HUES64 (cell line): ENCODE results near the gene PSMC3.

Experiments used
- H3K27ac ChIP-seq: 2 replicates; pipeline ENCODE4 v1.7.0; 2013; ENCODE audit warnings: low read depth, low read length, inconsistent platforms
- H3K27me3 ChIP-seq: 2 replicates; pipeline ENCODE4 v1.6.1; 2013; ENCODE audit warnings: mild to moderate bottlenecking, low read length; ENCODE audit not compliant: insufficient read depth
- H3K36me3 ChIP-seq: 2 replicates; pipeline ENCODE4 v1.6.1; 2013; ENCODE audit warnings: mild to moderate bottlenecking, low read length; ENCODE audit not compliant: insufficient read depth
- H3K4me1 ChIP-seq: 2 replicates; pipeline ENCODE4 v1.6.1; 2013; ENCODE audit warnings: mild to moderate bottlenecking, low read length, moderate library complexity; ENCODE audit not compliant: insufficient read depth
- H3K4me3 ChIP-seq: 2 replicates; pipeline ENCODE4 v1.5.1; 2013; ENCODE audit warnings: mild to moderate bottlenecking, low read length, moderate library complexity
- H3K9ac ChIP-seq: 2 replicates; pipeline ENCODE4 v1.6.1; 2013; ENCODE audit warnings: mild to moderate bottlenecking, low read depth, low read length
- H3K9me3 ChIP-seq: 2 replicates; pipeline ENCODE4 v1.6.1; 2013; ENCODE audit warnings: low read depth, low read length; ENCODE audit not compliant: insufficient read depth
- WGBS: fragments of 150-250, 120-280 bp; methylation state at CpG from one replicate; pipeline ENCODE4 v1.1.7; 2013; ENCODE audit warnings: missing lambda C conversion rate; 5-methylcytosine and 5-hydroxymethylcytosine counted together

PSMC3 gene

DNA sequence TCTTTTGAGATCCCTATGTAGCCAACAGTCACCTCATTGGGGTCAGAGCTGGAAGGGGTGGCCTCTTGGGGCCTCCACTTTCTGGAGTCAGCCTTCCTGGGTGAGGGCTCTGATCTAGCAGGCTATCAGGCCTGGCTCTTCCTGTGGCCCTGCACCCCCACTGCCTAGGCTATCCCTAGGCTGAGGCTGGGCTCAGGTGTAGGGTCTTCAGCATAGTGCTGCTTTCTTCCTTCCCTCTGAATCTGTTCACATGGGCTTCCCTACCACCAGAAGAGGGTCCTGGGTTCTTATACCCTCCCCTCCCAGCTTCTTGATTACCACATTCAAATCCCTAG lies 47.4 kb downstream of the PSMC3 start:
- Histone ChIP-seq H3K4me1 (peaks cover 7% of the 10 kb centered on the region; the same call in 1 of the 2 replicates), H3K9me3 (no peaks in the 10 kb centered on the region), H3K36me3 (no peaks in the 10 kb centered on the region), H3K4me3 (no peak overlapping the region), H3K27me3 (no peaks in the 10 kb centered on the region), H3K9ac (no peak overlapping the region), H3K27ac (no peak overlapping the region)

DNA sequence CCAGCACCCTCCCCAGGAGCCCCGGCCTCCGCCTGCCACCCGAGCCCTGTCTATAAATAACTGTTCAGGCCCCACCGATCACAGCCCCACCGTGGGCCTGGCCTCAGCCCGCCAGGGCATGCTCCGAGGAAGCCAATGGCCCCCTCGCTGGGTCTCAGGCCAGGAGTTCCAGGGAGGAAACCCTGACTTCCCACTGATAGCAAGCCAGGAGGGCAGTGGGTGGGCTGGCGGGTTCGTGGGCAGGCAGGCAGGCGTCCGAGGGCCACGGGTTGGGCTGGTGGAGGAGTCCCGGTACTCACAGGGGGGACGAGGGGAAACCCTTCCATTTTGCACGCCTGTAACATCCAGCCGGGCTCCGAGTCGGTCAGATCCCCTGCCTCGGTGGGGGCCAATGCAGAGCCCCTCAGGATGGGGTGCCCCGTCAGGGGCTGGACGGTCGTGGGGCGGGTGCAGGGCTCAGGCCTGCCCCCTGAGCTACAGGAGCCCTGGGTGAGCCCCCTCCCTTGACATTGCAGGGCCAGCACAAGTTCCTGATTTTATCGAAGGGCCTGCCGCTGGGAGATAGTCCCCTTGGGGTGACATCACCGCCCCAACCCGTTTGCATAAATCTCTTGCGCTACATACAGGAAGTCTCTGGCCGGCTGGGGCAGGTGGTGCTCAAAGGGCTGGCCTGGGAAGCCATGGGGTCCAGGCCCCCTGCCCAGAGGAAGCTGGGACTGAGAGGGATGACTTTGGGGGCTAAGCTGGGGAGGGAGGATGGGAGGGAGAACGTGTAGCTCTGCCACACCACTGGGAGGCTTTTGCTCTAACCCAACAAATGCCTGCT lies 48.0 kb downstream of the PSMC3 start, which contains the start of gene SPI1:
TSS of gene SPI1 (minus strand) at position 538 of the 826 bp plus-strand sequence. CDS start at position 344, 194 bp downstream.
- H3K4me1 ChIP-seq, result peaks cover 7% of the 10 kb centered on the region; the same call in 1 of the 2 replicates
- no peak within 1 kb of the TSS for H3K27ac ChIP-seq
- no peak within 1 kb of the TSS for H3K4me3 ChIP-seq

GRCh38 chr11:47377571-47378009 lies 48.6 kb downstream of the PSMC3 start:
- Histone ChIP-seq H3K27me3 (no peaks in the 10 kb centered on the region), H3K9ac (no peak overlapping the region), H3K4me1 (peaks cover 7% of the 10 kb centered on the region; the same call in 1 of the 2 replicates), H3K27ac (no peak overlapping the region), H3K9me3 (no peaks in the 10 kb centered on the region), H3K4me3 (no peak overlapping the region), H3K36me3 (no peaks in the 10 kb centered on the region)
- 90% methylated on average over 5 of the region's 5 CpGs for WGBS

More for the DNA sequence above, 48.0 kb downstream of the PSMC3 start, which contains the start of gene SPI1:
- no peaks in the 10 kb centered on the region for H3K36me3 ChIP-seq
- no peaks in the 10 kb centered on the region for H3K9me3 ChIP-seq
- 82% methylated on average over 31 of the region's 31 CpGs for WGBS
- no peaks in the 10 kb centered on the region for H3K27me3 ChIP-seq
- H3K9ac ChIP-seq, result no peak within 1 kb of the TSS; the same call in 1 of the 2 replicates

DNA sequence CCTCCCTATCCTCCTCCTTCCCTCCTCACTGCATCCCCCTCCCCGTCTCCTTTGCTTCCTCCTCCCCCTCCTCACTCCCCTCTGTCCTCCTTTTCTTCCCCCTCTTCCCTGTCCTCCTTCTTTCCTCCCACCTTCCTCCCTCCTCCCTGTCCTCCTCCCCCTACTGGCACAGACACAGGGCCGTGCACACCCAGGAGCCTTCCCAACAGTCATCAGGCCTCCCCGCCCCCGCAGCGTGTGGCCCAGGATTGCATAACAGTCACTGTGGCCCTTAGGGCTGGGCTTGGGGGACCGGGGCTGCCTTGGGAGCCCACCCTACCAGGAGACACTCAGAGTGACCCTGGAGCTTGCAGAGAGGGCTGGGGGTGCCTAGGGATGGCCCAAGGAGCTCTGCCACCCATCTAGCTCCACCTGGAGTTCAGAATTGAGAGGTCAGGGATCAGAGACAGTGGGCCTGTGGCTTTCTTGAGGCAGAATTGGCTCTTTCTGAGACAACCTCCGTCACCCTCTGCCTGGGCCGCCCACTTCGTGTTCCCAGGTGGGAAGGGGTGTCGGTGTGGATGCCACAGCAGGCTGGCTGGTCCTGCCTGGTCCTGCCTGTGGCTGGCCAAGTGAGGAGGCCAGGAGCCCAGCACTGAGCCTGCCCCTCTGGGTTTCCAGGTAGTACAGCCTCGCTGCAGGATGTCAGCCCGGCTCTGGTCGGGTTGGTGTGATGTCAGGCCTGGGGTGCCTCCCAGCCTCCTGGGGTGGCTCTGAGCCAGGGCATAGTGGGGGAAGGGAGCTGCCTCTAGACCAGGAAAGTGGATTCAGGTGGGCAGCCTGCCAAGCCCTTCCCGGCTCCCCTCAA lies 49.5 kb downstream of the PSMC3 start:
- H3K9ac ChIP-seq, result no peak overlapping the region
- WGBS, result 72% methylated on average over 14 of the region's 14 CpGs
- peaks cover 7% of the 10 kb centered on the region; the same call in 1 of the 2 replicates for H3K4me1 ChIP-seq

GRCh38 chr11:47376107-47376524 lies 50.1 kb downstream of the PSMC3 start:
- Histone ChIP-seq H3K27me3 (no peaks in the 10 kb centered on the region), H3K36me3 (no peaks in the 10 kb centered on the region), H3K9me3 (no peaks in the 10 kb centered on the region), H3K4me1 (peaks cover 7% of the 10 kb centered on the region; the same call in 1 of the 2 replicates), H3K27ac (no peak overlapping the region), H3K9ac (no peak overlapping the region), H3K4me3 (no peak overlapping the region)
- 86% methylated on average over 8 of the region's 8 CpGs for WGBS

More for the DNA sequence above, 49.5 kb downstream of the PSMC3 start:
- Histone ChIP-seq H3K27me3 (no peaks in the 10 kb centered on the region), H3K4me3 (no peak overlapping the region), H3K9me3 (no peaks in the 10 kb centered on the region), H3K27ac (no peak overlapping the region), H3K36me3 (no peaks in the 10 kb centered on the region)

DNA sequence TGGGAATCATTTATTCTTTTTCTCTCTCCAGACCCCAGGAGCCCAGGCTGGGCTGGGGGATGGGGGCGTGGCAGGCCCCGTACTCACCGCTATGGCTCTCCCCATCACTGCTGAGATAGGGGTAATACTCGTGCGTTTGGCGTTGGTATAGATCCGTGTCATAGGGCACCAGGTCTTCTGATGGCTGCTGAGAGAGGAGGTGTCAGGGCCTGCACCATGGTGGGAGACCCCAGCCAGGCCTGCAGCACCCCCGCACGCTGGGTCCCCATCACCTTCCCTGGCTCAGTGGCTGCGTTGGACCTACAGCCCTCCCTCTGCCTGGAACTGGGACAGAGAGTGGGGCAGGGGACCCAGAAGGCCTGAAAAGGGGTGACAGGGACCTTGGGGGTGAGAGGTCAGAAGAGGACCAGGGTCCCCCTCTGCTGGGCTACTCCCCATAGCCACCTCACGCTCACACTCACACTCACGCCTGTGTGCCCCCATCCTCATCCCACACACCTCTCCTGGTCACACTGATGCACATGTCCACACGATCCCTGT lies 50.6 kb downstream of the PSMC3 start:
- Histone ChIP-seq H3K36me3 (no peaks in the 10 kb centered on the region), H3K9me3 (no peaks in the 10 kb centered on the region), H3K4me3 (no peak overlapping the region), H3K27ac (no peak overlapping the region), H3K27me3 (no peaks in the 10 kb centered on the region), H3K4me1 (peaks cover 7% of the 10 kb centered on the region; the same call in 1 of the 2 replicates), H3K9ac (no peak overlapping the region)
- WGBS, result 91% methylated on average over 13 of the region's 13 CpGs

- Histone ChIP-seq H3K27ac (no peak overlapping the region), H3K27me3 (no peaks in the 10 kb centered on the region), H3K4me3 (no peak overlapping the region), H3K9me3 (no peaks in the 10 kb centered on the region), H3K9ac (no peak overlapping the region), H3K36me3 (no peaks in the 10 kb centered on the region), H3K4me1 (peaks cover 7% of the 10 kb centered on the region; the same call in 1 of the 2 replicates)
- WGBS, result 83% methylated on average over 8 of the region's 8 CpGs
These were observed 51.2 kb downstream of the PSMC3 start for GRCh38 chr11:47375020-47375419.

DNA sequence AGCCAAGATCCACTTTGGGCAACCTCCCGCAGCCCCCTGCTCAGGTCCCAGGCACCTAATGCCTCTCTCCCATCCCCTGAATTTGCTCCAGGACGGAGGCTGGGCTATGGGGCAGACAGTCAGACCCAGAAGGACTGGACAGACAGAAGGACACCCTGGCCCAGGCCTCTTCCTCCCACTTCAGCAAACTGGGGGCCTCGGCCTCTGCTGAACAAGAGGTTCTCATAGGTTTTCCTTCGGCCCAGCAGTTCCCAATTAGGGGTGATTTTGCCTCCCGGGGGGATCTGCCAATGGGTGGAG lies 51.6 kb downstream of the PSMC3 start:
- Histone ChIP-seq H3K9ac (no peak overlapping the region), H3K36me3 (no peaks in the 10 kb centered on the region), H3K27ac (no peak overlapping the region), H3K27me3 (no peaks in the 10 kb centered on the region), H3K9me3 (no peaks in the 10 kb centered on the region), H3K4me1 (peaks cover 7% of the 10 kb centered on the region; the same call in 1 of the 2 replicates), H3K4me3 (no peak overlapping the region)
- WGBS, result 95% methylated on average over 5 of the region's 5 CpGs

DNA sequence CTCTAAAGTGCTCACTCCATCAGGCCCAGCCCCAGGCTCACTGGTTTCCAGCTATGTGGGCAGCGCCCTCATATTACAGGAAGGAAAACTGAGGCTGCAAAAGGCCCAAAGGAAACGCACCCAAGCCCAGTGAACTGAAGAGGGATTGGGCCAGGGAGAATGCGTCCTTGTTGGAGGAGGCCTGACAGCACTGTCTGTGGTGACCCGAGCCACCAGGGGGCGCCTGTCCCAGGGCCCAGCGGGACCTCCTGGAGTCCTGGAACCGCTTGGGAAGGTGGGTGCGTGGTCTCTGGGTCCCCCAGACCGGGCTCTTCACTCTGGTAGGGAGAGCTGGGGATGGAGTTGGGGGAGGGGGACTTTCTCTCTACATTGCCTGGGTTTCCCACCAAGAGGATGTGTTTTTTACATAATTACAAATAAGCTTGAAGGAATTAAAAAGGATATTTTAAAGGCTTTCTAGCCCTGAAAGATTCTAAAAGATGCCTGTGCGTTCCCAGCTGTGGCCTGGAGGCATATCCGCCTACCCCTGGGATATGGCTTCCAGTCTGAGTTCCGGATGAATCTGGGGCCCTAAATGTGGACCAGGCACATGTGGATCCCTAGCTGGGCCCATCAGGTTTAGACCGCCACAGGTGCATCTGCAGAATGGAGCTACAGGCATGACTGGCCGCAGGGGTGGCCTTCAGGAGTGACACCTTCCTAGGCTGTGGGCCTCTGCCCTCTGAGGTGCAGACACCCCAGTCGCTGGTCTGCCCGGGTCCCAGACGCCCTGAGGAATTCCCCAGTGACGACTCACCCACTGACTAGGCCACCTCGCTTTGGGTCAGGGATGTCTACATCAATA lies 52.1 kb downstream of the PSMC3 start:
- Histone ChIP-seq H3K4me3 (no peak overlapping the region), H3K9me3 (no peaks in the 10 kb centered on the region), H3K4me1 (peaks cover 7% of the 10 kb centered on the region; the same call in 1 of the 2 replicates), H3K27ac (no peak overlapping the region; the same call in 1 of the 2 replicates), H3K27me3 (no peaks in the 10 kb centered on the region), H3K9ac (no peak overlapping the region), H3K36me3 (no peaks in the 10 kb centered on the region)
- WGBS, result 52% methylated on average over 19 of the region's 19 CpGs

DNA sequence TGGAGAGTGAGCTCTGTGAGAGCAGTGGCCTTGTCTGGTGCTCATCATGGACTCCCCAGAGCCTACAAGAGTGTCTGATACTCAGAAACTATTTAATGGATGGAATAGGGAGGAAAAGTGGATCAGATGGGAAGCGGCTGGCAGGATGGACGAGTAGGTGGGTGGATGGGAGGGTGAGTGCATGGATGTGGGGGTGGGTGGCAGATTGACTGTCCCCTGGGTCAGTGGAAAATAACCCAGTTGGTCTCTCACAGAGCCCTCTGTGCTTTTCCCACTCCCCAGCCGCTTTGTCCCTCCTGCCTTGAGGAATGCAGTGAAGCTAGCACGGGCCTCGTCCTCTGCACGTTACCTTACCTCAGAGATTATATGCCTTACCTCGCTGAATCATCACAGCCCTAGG lies 53.8 kb downstream of the PSMC3 start:
- peaks cover 2% of the 10 kb centered on the region; the same call in 1 of the 2 replicates for H3K4me1 ChIP-seq
- H3K9me3 ChIP-seq, result no peaks in the 10 kb centered on the region
- no peak overlapping the region for H3K9ac ChIP-seq
- H3K4me3 ChIP-seq, result no peak overlapping the region
- no peak overlapping the region for H3K27ac ChIP-seq
- H3K27me3 ChIP-seq, result no peaks in the 10 kb centered on the region
- H3K36me3 ChIP-seq, result no peaks in the 10 kb centered on the region
- WGBS, result 80% methylated on average over 7 of the region's 7 CpGs
